CD4-positive, alpha-beta T cell treated with Interleukin-15 for 4 hours (primary cell): ENCODE measurements around the gene ADAMTS10.
"Not testable (repeated sequence)": the region's sequence is repeated elsewhere in the genome, so short reads cannot be mapped to it uniquely, and the experiment has no call there.

Source experiments
- DNase-seq: peaks from one replicate; pipeline ENCODE4 v3.0.0-alpha.2; 2020; ENCODE audit warnings: low spot score

Gene ADAMTS10

DNA sequence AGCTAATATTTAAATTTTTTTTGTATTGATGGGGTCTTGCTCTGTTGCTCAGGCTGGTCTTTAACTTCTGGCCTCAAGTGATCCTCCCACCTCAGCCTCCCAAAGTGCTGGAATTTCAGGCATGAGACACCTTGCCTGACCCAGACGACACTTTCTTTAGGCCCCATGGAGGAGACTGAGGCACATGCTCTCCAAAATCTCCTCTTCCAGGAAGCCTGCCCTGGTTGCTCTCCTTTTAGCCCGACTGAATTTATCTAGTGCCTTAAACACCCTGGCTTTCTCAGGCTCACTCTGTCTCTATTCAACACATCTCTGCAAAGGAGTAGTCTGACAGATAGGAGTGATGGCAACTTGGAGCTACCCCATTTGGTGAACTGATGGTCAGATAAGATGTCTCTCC lies 52.2 kb downstream of the ADAMTS10 start:
- DNase-seq: no peak

GRCh38 chr19:8557642-8558238 lies 52.8 kb downstream of the ADAMTS10 start:
- no peak for DNase-seq

- DNase-seq: not testable (repeated sequence)
These were observed 56.8 kb downstream of the ADAMTS10 start for GRCh38 chr19:8553729-8554128.

DNA sequence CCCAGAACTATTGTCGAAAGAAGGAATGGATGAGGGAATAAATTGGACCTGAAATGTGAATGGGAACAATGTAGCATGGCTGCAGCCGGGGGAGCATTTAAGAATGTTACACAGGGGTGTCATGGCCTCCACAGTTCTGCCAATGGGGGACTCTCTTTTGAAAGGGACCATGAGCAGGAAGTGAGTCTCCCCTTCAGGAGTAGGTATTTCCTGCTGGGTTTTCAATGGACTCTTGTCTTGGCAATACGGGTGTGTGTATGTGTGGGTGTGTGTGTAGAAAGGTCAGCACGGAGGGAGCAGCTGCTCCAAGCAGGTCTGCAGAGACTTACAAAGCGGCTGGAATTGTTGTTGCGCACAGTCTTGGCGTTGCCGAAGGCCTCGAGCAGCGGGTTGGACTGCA lies 57.7 kb downstream of the ADAMTS10 start:
- no peak for DNase-seq

DNA sequence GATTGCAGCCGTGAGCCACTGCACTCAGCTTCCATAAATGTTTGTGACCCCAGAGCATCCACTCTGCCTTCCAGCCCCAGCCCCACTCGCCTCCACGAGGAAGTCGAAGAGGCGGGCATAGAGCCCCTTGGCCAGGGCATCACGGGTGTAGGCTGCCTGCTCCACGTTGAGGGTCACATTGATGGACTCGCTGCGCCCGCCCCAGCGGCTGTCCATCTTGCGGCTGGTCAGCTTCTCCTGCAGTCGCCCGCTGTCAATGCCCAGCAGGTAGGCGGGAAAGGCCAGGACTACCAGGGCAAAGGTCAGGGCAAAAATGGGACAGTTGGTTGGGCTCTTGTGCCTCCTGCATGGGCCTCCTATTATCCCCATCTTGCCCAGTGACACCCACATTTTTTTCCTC lies 60.4 kb downstream of the ADAMTS10 start:
- DNase-seq: no peak

- no peak for DNase-seq
These were observed 64.8 kb downstream of the ADAMTS10 start for GRCh38 chr19:8545743-8546142.

DNA sequence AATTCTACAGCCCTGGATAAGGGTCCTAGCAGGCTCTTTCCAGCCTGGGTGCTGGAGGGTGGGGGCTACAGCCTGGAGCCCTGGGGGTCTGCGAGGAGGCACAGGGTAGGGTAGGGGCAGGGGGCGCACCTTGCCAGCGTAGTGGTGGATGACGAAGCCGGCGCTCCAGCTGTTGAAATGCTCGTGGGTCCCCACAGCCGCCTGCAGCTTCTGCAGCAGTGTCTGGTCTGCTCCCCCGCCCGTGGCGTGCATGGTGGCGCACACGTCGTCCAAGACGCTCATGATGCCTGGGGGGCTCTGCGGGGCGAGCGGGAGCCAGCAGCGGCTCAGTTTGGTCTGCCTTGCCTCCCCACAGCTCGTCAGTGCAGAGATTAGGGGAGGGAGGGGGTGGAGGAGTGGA lies 66.3 kb downstream of the ADAMTS10 start:
- DNase-seq: no peak

- no peak for DNase-seq
These were observed 70.8 kb downstream of the ADAMTS10 start for GRCh38 chr19:8539621-8540149.

GRCh38 chr19:8537099-8537498 lies 73.4 kb downstream of the ADAMTS10 start:
- no peak for DNase-seq

- no peak for DNase-seq
These were observed 74.2 kb downstream of the ADAMTS10 start for GRCh38 chr19:8536282-8536681.

- DNase-seq: no peak
These were observed 78.3 kb downstream of the ADAMTS10 start for GRCh38 chr19:8532225-8532624.

- DNase-seq: no peak
These were observed 79.0 kb downstream of the ADAMTS10 start for GRCh38 chr19:8531470-8531869.
